GM21367 (cell line): Measurements from ENCODE around the gene EVC.
"Not testable (repeated sequence)": the region's sequence is repeated elsewhere in the genome, so short reads cannot be mapped to it uniquely, and the experiment has no call there.

ENCODE experiments used
- ATAC-seq: cut with Tn5 transposase; IDR thresholded peaks from one replicate; pipeline ENCODE4 v1.9.1; 2021; ENCODE audit not compliant: unreplicated experiment

Gene EVC

DNA sequence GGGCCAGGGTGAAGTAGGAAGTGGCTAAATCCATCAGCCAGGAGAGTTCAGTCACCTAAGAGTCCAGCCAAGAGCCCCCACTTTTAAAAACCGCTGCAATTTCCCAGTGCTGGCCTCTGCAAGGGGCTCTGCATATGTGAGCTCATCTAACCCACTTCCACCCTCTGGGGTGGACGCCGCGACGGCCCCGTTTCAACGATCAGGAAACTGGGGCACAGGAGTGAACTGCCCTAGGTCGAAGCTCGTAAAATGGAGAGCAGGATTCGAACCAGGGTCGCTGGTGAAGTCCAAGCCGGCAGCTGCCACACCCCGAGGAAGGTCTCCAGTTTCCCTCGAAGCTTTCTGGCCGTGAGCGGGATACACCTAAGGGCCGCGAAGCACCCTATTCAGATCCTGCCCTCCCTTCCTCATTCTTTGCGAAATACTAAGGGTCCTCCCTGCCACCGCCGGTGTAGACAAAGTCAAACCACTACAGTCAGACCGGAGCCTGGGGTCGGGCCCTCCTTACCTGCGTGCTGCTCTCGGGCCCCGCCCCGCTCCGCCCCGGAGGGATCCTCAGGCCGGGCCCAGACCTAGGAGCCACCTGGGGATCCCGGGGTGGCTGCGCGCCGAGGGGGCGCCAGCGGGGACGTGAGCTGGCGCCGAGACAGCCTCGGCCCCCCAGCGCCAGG lies 3.1 kb upstream of the EVC start:
- ATAC-seq, result no peak

DNA sequence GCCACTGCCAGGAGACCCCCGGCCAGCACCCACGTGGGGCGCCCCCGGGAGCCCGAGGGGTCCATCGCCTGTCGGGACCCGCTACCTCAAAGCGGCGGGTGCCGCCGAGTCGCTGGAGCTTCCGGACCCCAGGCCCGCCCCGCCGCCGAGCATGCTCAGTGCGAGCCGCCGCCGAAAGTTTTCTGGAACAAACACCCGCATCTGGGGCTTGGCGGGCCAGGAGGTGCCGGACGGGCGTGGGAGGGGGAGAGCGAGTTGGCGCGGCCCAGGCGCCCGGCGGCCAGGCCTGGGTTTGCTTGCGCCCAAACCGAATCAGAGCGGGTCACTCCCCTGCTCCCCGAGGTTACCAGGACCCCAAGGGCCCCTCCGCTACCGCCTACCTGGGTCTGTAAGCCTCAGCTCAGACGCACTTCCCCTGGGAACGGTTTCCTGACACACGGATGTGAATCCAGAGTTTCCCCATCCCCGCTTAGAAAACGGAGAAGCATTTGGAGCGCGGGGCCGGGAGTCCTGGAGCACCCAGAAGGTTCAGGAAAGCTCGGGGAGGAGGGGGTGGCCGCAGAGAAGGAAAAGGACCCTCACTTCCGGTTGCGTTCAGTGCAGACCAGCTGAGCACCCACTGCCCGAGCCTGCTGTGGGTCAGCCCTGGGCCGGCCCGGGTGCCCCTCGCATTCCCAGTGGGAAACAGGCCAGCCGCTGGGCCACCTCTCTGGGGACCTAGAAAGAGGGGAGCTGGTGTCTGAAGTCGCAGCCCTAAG lies 2.4 kb upstream of the EVC start, which contains the start of gene EVC2:
Gene EVC2, minus strand, starts transcription at position 111 of the 758 bp plus-strand sequence. Its CDS starts 46 bp downstream, at position 65.
- no peak for ATAC-seq

DNA sequence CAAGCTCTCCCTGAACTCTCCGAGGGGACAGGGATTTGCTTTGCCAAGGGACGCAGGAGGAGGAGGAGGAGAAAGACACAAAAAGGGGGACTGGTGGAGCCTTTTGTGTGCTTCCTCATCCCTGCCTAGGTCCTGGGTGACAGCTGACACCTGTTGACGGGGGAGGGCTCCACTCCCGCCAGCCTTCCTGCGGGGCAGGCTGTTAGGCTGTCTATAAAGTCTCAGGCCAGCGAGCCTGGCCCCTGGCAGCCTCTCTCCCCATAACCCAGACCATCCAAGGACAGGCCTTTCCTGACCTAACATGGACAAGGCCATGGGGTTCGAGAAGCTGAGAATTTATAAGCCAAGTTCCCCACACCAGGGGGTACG lies 1.8 kb upstream of the EVC start:
- ATAC-seq, result no peak

GRCh38 chr4:5710065-5710960 lies 688 bp upstream of the EVC start:
- ATAC-seq, result no peak

DNA sequence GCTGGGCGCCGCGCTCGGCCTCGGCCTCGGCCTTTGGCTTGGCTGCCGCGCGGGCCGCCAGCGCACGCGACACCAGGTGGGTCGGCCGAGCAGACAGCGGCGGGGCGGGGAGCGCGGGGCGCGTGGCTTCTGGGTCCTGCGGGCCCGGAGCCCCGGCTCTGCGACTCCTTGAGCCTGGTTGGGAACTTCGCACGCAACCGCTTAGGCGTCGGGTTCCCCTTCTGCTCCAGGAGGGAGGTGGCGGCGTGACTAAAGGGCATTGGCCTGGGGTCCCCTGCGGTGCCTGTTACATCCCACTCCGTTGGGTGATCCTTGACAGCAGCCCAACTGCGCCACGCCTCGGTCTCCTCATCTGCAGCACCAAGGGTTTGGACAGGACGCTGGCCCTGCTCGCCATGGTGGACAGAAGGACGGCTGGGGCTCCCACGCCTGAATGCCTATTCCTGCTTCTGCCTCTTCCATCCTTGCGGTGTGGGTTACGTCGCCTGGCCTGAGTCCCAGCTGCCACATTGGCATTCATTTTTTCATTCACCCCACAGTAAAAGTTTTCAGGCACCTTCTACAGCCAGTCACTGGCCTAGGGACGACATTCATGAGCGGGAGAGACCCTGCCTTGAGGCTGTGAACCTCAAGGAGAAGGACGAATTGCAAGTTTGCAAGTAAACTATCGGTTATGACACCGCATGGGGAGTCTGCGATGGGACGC lies 631 bp downstream of the EVC start:
- ATAC-seq, result no peak

DNA sequence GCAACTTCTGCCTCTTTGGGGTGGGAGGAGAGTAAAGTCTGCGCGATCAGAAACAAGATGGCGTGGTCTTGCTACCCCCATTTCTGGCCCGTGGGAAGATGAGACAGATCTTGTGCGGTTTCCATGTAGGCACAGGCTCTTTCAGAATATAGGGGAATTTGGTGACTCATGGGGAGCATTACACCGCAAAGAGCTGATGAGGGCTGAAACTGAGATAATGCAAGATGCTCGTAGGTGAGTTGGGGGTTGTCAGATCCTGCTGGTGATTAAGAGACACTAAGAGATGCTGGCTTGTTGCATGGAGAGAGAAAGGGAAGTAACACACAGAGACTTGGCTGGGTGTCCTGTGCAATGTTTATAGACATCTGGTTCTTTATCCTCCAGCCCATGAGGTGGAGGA lies 1.5 kb downstream of the EVC start:
- ATAC-seq, result no peak

DNA sequence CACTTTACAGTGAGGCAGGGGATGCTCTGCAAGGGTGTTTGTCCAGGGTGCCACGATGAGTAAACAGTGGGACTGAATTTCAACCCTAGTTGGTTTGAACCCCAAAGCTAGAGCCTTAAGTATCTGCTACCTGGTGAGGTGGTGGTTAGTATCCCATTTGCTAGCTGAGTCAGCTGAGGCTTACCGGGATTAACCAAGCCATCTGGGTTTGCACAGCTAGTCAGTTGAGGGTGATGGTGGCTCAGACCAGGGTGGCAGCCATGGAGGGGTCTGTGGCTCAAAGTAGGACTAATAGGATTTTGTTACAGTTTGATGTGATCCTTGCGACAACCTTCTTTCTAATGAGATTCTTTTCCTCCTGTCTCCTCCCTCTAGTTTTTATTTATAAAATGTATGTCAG lies 1.9 kb downstream of the EVC start:
- no peak for ATAC-seq

DNA sequence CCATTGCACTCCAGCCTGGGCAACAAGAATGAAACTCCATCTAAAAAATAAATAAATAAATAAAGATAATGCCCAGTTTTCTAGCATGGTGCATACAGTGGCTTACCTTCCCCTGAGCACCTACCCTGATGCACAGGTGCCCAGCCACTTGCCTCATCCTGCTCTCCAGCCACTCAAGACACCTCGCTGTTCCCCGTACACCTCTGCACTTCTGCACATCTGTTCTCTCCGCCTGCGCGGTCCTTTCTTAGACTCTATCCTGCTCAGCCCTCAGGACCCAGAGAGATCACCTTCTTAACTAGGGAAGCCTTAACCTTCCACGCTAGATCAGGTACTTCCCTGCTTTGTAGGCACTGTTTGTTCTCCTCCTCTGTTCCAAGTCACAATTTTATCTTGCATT lies 2.9 kb downstream of the EVC start:
- ATAC-seq, result no peak

- ATAC-seq, result no peak
These were observed 4.4 kb downstream of the EVC start for GRCh38 chr4:5715357-5715756.

DNA sequence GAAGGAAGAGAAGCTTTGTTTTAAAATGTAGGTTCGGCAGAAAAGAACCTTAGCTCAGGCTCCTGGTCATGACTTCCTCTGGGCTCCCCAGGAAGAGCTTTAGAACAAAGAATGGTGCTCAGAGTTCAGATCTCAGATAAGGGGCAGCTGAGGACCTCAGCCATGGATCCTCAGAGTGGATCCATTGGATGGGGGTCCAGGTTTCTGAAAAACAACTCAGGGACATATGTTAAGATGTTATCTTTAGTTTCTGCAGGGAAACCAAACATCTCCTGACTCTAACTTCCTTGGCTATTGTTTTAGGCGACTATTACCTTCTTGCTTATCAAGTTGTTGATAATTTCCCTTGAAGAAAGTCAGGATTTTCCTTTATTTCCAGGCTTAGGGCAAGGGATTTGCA lies 5.4 kb downstream of the EVC start:
- no peak for ATAC-seq

DNA sequence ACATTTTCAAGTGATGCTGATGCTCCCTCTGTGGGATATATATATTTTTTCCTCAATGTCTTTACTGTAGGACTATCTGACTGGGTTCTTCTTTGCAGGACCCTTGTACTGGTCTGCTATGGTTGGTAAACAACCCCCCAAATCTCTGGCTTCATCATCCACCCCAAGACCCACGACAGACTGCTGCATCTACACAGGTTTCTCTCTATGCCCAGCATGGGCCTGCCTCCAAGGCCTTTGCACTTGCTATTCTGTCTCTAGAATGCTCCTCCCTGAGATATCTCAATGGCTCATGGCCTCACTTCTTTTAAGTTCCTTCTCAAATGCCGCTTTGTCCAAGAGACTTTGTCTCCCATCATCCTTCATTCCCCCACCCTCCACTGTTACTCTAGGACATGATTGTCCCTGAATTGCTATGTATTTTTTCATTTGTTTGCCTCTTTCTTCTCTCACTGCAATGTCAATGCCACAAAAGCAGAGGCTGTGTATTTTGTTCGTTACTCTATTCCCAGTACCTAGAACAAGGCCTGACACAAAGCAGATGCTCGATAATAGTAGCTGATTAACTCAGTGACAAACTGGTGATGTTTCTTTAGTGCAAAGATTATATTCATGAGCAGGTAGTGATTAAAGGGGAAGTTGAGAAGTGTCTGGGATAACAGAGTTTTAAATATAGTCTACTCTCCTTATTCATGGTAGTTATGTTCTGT lies 6.6 kb downstream of the EVC start:
- ATAC-seq, result no peak

GRCh38 chr4:5718411-5718810 lies 7.4 kb downstream of the EVC start:
- ATAC-seq, result no peak

- no peak for ATAC-seq
These were observed 8.5 kb downstream of the EVC start for GRCh38 chr4:5719350-5720055.

- no peak for ATAC-seq
These were observed 9.3 kb downstream of the EVC start for GRCh38 chr4:5720157-5720850.

DNA sequence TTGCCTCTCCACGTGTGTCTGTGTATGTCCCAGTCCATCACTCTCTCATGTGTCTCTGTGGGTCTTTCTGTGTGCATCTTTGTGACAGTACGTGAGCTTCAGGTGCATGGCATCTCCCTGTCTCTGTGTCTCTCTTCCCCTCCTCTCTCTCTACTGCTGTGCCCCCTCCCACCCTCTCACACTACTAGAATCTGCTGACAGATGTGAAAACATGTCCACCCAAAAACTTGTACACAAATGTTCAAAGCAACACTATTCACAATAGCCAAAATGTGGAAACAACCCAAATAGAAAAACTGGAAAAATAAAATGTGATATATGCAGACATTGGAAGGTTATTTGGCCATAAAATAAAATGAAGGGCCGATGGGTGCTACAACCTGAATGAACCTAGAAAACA lies 10.0 kb downstream of the EVC start:
- ATAC-seq, result no peak

DNA sequence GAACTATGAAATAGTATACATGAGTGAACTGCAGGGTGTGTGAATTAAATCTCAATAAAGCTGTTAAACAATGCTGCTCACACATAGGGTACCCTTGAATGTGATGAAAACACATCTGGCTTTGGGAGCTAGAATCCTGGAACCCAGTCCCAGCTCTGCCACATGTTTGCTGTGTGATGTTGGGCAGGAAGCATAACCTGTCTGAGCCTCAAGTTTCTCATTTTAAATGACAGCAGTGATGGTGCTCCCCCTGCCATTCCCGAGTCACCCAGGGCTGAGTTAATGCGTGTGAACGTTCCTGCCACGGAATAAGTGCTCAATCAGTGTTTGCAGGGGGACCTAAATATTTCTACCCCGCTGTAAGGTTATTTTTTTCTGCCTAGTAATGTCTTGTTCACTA lies 10.9 kb downstream of the EVC start:
- ATAC-seq, result no peak

GRCh38 chr4:5722328-5722727 lies 11.3 kb downstream of the EVC start:
- ATAC-seq, result no peak

- ATAC-seq, result no peak
These were observed 13.4 kb downstream of the EVC start for GRCh38 chr4:5724377-5724776.

- not testable (repeated sequence) for ATAC-seq
These were observed 17.4 kb downstream of the EVC start for GRCh38 chr4:5728412-5728811.
